Mesenteric fat pad (tissue), 1 donor: ENCODE results near the gene DPYSL5. TPM values are rescaled to one million over a fixed set of nuclear protein-coding genes. Genes with fewer than 3 reads are reported as not detected.
"Not testable (repeated sequence)": the region's sequence is repeated elsewhere in the genome, so short reads cannot be mapped to it uniquely, and the experiment has no call there.

Experiments
- DNase-seq: peaks from one replicate; pipeline ENCODE4 v3.0.0-alpha.2; 2020; ENCODE audit warnings: low spot score
- total RNA-seq: library from RNA; stranded (reverse); fragmentation: NEBNext Ultra II Directional; extraction: Animal tissue kit (Norgen Biotek cat#: 25700); gene quantifications from one replicate; pipeline ENCODE4 v1.2.1, GENCODE V29; 2021
- donor health status: DM: yes; HTN: yes; CAD: no.

DPYSL5 gene
- total RNA-seq, 1 donor from 2014 or later: not detected

DNA sequence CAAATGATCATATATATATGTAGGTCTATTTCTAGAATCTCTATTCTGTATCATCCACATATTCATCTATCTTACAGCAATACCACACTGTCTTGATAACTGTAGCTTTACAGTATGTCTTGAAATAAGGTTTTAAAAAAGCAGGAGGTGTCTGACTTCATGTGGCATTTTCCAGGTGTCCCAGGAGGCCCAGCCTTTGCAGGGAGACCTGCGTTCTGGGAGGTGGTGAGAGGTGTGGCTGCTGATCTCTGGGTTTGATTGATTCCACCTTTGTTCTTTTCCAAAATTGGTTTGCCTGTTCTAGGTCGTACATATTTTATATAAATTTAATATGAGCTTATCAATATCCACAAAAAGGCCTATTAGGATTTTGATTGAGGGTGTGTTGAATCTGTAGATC lies 26.6 kb downstream of the DPYSL5 start:
- no peak for DNase-seq

DNA sequence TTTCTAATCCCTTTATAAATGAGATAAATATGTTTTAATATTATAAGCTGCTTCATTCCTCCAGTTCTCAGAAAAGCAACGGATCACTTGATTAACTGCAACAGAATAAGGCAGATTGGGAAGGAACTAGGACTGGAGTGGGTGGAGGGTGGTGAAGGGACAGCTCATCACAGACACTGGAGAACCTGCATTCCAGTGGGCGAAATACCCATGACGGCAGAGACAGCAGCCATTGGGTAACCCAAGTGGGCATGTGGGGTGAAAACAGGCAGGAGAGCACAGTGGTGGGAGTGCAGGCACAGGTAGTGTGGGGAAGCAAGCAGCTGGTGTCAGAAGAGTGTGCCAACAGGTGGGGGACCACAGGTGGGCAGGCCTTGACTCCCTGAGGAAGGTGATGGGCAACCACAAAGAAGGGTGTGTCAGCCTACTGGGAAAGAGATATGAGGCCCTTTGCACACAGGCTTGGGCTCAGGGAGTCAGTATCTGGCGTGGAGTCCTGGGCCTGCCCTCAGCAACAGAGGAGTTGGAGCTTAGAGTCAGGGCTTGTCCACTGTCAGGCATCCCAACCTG lies 27.2 kb downstream of the DPYSL5 start:
- DNase-seq: no peak

DNA sequence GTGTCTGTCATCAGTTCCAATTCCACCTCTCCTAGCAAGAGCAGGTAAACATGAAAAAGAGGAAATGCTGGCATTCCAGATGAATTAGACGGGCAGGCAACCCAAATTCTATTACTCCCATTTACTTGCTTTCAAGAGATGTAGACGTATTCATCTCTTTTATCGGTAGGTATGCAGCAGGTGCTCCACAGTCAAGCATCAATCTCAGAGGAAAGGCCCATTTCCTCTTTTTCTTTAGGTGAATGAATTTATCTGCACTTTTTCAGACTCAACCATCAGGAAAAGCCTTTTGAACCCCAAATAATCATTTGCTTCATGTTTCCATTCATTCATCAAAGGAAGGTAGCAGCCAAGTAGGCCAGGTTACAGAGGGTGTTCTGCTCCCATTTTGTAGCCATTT lies 27.9 kb downstream of the DPYSL5 start:
- DNase-seq: no peak

DNA sequence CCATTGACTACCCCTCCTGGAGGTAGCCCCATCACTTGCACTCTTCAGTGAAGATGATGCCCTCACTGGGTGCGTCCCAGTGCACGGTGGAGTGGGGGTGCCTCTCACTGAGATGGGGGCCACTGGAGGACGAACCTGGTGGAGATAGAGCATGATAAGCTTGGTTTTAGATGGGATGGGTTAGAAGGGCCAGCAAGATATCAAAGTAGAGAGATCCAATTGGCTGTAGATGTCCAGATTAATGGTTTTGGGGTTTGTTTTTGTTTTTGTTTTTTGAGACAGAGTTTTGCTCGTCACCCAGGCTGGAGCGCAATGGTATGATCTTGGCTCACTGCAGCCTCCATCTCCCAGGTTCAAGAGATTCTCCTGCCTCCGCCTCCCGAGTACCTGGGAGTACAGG lies 28.3 kb downstream of the DPYSL5 start:
- no peak for DNase-seq

DNA sequence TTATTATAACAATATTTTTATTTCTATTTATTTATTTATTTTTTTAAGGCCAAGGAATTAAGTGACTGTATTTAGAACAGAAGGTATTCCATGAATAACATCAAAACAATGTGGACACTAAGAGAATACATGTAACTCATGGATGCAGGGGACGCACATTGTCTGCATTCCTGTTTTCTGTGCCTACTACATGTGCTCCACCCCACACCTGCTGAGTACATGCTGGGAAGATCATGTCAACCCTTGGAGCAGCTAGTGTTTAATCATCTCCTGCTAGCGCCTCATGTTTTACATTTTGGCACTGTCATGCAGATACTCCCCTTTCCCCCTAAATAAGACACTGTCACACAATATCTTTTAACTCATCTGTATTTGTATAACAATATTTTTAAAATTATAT lies 29.3 kb downstream of the DPYSL5 start:
- DNase-seq: no peak

DNA sequence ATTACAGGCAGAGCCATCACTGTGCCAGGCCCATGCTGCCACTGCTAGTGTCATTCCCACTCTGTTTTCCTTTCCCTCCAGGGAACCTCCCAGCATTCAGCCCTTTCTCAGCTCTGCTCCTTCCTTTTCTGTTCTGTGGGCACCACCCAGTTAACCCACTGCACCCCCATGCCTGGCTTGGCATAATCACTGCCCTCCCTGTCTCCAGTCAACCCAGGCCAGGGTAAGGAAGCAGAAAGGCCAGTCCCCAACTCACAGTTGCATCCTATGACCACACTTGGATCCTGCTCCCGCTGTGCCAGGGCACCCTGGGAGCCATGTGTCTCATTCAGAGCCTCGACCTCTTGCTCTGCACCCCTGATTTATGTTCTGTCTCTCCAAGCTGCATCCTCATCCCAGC lies 32.2 kb downstream of the DPYSL5 start:
- DNase-seq: no peak

DNA sequence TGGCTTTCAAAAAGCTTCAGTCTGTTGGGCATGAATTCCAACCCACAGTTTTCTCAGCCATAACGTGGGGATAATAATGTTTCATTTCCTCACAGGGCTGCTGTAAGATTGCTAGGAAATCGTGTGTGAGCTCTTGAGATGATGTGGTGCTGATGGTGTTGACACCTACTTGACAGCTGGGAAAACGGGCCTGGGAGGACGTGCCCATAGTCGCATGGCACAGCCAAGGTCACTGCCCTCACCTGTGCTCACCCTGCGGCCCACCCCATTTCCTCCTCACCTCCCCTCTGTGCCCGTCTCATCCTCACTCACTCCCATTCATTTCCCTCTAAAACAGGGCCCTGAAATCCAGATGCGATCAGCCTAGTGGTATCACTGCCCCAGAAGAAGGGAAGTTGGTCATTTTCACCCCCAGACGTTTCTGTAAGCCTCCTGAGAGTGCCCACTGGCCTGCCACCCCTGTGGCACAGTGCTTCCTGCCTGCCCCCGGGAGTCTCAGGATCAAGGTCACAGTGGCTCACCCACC lies 33.0 kb downstream of the DPYSL5 start:
- no peak for DNase-seq

DNA sequence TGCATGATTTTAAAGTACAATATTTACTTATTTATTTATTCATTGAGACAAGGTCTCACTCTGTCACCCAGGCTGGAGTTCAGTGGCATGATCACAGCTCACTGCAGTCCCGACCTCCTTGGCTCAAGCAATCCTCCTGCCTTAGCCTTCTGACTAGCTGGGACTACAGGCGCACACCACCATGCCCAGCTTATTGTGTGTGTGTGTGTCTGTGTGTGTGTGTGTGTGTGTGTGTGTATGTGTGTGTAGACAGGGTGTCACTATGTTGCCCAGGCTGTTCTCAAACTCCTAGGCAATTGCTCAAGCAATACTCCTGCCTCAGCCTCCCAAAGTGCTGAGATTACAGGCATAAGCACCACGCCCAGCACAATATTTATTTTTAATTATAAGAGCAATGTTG lies 34.3 kb downstream of the DPYSL5 start:
- not testable (repeated sequence) for DNase-seq

DNA sequence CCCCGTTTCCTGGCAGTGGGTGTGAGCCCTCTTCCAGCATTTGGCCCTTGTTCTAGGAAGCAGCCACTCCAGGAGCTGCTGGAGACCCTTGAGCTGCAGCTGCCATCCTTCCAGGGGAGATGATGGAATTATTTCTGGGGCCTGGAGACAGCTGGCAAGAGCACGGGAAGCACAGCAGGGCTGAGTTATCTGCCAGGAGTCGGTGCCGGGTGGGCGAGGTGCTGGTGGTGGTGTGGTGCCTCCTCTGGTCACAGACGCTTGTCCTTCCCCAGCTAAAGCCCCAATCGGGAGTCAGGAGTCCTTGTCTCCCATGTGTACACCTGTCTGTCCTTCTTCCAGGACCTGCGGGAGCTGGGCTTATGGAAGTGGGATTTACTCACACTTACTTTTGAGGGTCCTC lies 36.0 kb downstream of the DPYSL5 start:
- no peak for DNase-seq

DNA sequence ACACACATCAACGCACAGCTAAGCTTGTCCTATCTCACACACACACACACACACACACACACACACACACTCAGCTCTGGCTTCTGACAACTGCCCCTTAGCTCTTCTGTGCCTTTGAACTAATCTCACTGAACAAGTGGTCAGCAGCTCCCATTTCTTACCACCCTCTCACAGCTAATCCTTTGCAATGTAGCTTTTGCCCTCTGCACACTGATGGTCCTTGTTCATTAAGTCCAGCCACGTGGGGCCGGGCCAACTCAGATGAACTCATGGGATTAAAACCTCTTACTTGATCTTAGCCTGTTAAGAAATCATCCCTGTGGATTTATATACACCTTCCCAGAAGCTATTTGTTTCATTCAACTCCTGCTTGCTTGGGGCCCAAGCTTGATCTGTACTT lies 36.6 kb downstream of the DPYSL5 start:
- DNase-seq: no peak

DNA sequence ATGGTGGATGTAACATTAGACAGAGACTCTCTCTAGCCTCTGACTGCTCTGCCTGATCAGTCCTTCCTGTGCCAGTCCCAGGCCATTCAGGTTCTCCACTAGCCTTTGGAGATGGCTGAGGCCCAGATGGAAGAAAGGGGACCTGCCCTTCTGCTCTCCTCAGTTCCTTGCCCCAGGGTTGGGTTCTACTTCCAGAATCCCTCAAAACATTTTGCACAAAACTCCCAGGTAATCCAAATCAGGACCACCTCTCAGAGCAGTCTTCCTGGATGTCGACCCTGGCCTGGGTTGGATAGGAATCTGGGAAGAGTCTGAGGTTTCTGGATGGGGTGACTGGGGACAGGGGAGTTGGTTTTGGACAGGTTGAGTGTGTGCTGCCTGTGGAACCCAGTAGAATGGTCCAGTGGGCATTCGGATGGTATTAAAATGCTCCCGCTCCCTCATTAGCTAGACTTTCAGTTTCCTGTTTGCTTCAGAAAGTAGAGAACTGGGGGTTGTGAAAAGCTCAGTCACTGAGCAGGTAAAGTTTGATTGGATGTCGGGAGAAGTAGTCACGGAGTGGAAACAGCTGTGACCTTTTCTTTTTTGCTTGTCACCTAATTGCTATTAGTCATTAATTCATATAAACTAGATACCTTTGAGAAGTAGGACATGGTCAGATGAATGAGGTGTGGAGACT lies 37.9 kb downstream of the DPYSL5 start:
- DNase-seq: no peak

DNA sequence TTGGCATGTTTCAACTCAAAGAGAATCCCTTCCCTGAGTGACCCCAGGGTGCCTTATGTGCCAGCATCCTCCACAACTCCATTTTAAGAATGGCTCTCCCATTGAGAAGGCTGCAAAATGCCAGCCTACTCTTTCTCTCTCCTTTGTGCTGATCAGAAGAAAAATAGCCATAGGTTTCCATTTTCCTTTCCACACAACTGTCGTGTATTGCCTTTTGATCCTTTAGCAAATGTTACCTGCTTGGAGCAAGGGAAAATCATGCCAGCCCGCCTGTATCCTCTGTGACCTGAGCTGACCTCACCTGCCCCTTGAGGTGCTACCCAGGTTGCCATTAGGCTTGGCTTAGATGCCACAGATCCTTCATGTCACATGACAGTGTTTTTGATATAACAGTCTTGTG lies 38.8 kb downstream of the DPYSL5 start:
- no peak for DNase-seq

DNA sequence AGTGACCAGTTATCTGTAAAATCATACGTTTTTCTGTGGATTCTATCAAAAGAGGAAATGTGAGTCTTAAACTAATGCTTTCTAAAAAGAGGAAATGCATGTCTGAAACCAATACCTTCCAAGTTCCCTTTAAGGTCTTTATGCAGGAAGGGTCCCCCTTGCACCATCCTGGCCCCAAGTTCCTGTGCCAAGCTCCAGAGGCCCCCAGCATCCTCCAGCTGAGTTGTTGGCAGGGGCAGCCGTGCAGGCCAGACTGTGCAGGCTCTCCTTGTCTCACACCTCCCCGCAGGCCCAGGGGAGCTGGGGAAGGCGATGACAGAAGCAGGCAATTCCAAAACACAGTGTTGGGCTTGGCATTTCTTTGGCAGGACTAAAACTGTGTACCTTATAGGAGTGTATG lies 39.2 kb downstream of the DPYSL5 start:
- DNase-seq: no peak

DNA sequence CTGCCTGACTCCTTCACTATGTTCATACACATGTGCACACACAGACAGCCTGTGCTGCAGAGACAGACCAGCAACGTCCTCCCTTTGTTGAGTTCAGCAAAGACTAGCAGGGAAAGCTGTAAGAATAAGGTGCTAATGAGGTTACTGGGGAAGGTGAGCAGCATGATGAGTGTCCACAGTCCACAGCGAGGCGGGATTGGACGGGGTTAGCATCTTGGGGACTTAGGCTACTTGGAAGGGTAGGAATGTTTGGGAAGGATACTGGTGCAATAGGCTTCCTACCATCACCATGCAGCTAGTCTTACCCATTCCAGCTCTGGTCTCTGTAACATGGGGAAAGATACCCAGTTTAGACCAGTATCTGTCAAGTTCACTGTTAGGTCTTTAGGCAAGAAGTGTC lies 41.9 kb downstream of the DPYSL5 start:
- no peak for DNase-seq

DNA sequence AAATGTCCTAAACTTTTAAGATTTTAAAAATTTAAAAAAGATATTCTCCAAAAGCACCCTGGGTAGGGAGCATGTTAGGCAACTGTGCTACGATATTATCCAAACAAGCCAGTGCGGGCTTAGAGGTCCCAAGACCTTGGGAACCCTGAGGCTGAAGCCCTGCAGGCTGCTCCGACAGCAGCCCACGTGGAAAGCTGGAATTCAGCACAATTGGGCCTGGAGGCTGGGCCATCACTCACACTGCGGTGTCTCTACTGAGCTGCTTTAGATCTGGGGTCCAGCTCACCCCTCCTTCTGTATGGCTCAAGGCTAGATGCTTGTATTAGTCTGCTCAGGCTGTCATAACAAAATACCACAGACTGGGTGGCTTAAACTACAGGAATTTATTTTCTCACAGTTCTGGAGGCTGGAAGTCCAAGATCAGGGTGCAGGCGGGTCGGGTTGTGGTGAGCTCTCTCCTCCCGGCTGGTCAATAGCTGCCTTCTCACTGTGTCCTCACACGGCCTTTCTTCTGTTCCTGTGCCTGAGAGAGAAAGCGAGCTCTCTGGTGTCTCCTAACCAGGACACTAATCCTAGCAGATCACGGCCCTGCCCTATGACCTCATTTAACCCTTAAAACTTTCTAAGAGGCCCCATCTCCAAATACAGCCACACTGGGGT lies 42.5 kb downstream of the DPYSL5 start:
- no peak for DNase-seq

DNA sequence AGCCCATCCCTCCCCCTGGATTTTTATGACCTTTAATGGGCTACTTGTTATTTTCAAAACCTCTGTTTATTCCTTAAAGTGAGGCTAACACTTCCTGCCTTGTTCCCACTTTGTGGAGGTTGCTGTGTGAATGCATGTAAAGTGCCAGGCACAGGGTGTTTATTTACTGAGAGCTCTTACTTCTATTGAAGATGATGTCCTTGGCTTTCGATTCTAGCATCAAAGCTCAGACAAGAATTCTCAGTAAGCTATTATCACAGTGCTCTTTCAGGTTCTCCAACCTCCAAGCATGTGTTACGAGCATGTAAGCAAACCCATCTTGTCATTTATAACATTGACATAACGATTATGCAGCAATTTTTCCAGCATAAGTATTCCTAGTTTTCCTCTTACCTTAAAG lies 44.2 kb downstream of the DPYSL5 start:
- DNase-seq: no peak

DNA sequence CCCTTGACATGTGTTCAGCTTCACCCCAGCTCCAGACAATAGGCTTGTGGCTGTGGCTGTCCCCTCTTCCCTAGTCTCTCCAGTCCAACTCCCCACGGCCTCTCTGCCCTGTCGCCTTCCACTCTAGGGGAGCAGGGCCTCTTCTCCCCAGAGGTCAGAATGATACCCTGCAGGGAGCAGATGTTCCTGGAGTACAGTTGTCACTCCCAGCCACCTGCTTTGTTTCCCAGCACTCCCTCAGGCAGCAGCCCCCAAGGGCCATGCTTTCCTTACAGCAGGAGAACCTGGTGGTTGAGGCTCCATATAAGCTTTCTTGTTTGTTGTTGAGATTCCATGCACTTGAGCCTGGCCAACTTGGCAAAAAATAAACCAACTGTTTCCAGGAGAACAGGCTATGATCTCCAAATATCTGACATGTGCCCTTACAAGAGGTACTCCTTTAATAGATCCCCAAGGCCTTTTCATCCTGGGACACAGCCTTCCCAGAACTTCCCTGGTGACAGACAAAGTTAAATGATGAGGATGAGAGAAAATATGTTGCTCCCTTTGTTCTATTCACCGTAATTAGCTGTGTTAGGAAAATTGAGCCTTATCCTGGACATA lies 45.1 kb downstream of the DPYSL5 start:
- no peak for DNase-seq

DNA sequence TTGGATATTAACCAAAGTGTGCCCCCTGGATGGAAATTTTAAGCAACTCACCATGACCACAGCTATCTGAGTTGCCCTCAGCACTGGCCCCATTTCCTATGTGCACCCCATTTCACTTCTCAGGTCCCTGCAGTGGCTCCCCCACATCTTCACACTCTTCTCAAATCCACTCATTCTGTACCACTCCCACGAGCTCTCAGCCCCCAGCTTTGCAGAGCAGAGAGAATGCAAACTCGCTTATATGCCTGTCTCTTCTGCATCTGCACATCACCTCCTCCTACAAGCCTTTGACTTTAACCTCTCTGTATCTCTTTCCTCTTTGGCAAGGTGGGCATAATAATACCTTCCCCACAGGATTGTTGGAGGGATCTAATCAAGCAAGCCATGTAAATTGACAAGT lies 46.2 kb downstream of the DPYSL5 start:
- DNase-seq: no peak

DNA sequence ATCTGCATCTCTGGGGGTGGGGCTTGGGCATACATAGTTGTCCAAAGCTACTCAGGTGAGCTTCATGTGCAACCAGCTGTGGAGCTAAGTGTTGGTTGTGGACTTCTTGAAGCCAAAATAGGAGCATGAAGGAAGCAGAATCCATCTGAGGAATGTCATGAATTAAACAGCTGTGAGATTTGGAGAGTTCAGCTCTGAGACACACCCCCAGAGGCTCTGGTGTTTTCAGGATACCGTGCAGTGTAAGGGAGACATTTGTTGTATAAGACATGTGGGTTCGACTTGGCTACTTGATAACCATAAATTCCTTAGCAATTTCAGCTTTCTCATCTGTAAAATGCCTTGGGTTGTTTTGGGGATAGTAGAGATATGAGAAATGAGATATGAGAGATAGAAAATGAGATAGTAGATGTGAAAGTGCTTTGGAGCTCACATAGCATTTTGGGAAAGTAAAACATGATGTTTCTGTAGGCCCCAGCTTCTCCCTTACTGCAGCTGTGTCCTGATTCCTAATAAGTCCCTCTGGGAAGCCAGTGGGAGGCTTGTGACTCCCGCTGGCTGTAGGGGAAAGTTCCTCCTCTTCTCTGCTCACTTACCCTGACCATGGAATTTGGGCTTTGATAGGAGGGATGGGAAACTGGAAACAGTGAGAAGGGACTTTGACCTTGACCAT lies 50.0 kb downstream of the DPYSL5 start:
- no peak for DNase-seq

DNA sequence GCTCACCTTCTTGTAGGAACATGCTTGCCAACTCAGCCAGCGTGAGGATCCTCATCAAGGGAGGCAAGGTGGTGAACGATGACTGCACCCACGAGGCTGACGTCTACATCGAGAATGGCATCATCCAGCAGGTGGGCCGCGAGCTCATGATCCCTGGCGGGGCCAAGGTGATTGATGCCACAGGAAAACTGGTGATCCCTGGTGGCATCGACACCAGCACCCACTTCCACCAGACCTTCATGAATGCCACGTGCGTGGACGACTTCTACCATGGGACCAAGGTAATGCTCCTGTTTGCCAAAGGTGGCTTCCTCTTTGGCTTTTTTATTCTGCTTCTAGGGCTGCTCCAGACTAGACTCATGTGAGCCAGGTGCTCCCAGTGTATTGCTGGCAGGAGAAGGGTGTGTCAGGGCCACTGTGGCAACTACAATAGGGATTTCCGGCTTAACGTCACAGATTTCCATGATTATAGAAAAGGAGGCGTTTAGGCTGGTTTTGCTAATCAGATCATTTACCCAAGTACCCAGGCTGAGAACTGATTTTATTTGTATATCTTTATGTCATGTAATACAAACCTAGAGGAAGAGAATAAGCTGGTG lies 50.6 kb downstream of the DPYSL5 start:
- no peak for DNase-seq

DNA sequence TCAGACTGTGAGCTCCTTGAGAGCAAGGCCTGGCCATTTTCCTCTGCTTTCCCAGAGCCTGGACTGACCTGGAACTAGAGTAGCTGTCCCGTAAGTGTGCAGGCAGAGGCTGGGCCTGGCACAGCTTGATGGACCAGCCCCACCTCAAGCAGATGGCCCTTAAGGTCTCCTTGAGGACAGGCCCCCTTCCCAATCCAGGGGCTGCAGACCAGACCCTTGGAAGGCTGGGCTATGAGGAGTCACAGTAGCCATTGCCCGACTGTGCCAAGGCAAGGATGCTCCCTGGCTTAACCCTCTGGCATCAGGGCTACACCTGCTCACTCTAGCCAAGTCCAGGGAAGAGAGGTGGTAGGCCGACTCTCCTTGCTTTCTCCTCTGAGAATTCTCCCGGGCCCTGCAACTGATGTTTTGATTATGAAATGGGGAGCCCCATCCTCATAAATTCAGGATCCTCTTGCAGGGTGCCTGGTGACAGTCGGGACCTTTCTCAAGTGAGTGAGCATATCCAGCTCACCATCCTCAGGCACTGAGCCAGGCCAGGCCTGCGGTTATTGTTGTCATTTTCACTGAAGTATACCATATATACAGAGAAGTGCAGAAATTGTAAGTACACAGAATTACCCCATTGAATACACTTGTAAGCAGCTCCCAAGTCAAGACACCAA lies 51.7 kb downstream of the DPYSL5 start:
- DNase-seq: no peak
